ENCODE data around the gene POU2F3.
"Not testable (repeated sequence)": the region's sequence is repeated elsewhere in the genome, so short reads cannot be mapped to it uniquely, and the experiment has no call there.

Gene POU2F3

GRCh38 chr11:120271672-120272071 is 31.7 kb downstream of the POU2F3 start:
- in situ Hi-C loops (cut with HindIII; ENCODE audit: low pct_unique_long_range_greater_than_20kb, low sequenced_read_pairs): no loop called here
- no peak for TF ChIP-seq JUND (IDR thresholded peaks at IDR 0.05; ENCODE audit: low read depth)
- DNase-seq (ENCODE audit: low read depth in 1 of 2, low spot score in 1 of 2): no peak

GRCh38 chr11:120272303-120272702 is 32.4 kb downstream of the POU2F3 start:
- no peak for TF ChIP-seq JUND (IDR thresholded peaks at IDR 0.05; ENCODE audit: low read depth)
- in situ Hi-C loops (cut with HindIII; ENCODE audit: low pct_unique_long_range_greater_than_20kb, low sequenced_read_pairs): no loop called here
- no peak for DNase-seq (ENCODE audit: low read depth in 1 of 2, low spot score in 1 of 2)

GRCh38 chr11:120273432-120273831 is 33.5 kb downstream of the POU2F3 start:
- no peak for TF ChIP-seq JUND (IDR thresholded peaks at IDR 0.05; ENCODE audit: low read depth)
- DNase-seq (ENCODE audit: low read depth in 1 of 2, low spot score in 1 of 2): no peak
- in situ Hi-C loops (cut with HindIII; ENCODE audit: low pct_unique_long_range_greater_than_20kb, low sequenced_read_pairs): no loop called here

GRCh38 chr11:120273956-120274355 is 34.0 kb downstream of the POU2F3 start:
- DNase-seq (ENCODE audit: low read depth in 1 of 2, low spot score in 1 of 2); in situ Hi-C loops (cut with HindIII; ENCODE audit: low pct_unique_long_range_greater_than_20kb, low sequenced_read_pairs): not testable (repeated sequence)

GRCh38 chr11:120279502-120279901 is 39.6 kb downstream of the POU2F3 start:
- DNase-seq (ENCODE audit: low read depth in 1 of 2, low spot score in 1 of 2): peak in 1 of 2 experiments; percentile 60
- TF ChIP-seq JUND (IDR thresholded peaks at IDR 0.05; ENCODE audit: low read depth): no peak
- in situ Hi-C loops (cut with HindIII; ENCODE audit: low pct_unique_long_range_greater_than_20kb, low sequenced_read_pairs): no loop called here

- in situ Hi-C loops (cut with HindIII; ENCODE audit: low pct_unique_long_range_greater_than_20kb, low sequenced_read_pairs): no loop called here
- DNase-seq (ENCODE audit: low read depth in 1 of 2, low spot score in 1 of 2): no peak
- TF ChIP-seq JUND (IDR thresholded peaks at IDR 0.05; ENCODE audit: low read depth): no peak
Measured at GRCh38 chr11:120280600-120281051, 40.7 kb downstream of the POU2F3 start.

GRCh38 chr11:120281143-120281795 is 41.3 kb downstream of the POU2F3 start:
- no peak for DNase-seq (ENCODE audit: low read depth in 1 of 2, low spot score in 1 of 2)
- no peak for TF ChIP-seq JUND (IDR thresholded peaks at IDR 0.05; ENCODE audit: low read depth)
- in situ Hi-C loops (cut with HindIII; ENCODE audit: low pct_unique_long_range_greater_than_20kb, low sequenced_read_pairs): no loop called here

GRCh38 chr11:120283124-120283523 is 43.2 kb downstream of the POU2F3 start:
- in situ Hi-C loops (cut with HindIII; ENCODE audit: low pct_unique_long_range_greater_than_20kb, low sequenced_read_pairs): no loop called here
- no peak for TF ChIP-seq JUND (IDR thresholded peaks at IDR 0.05; ENCODE audit: low read depth)
- DNase-seq (ENCODE audit: low read depth in 1 of 2, low spot score in 1 of 2): no peak

GRCh38 chr11:120284272-120284671 is 44.3 kb downstream of the POU2F3 start:
- peak; percentile 55 to 95 for DNase-seq (ENCODE audit: low read depth in 1 of 2, low spot score in 1 of 2)
- in situ Hi-C loops (cut with HindIII; ENCODE audit: low pct_unique_long_range_greater_than_20kb, low sequenced_read_pairs): no loop called here
- no peak; the same call in 1 of the 2 replicates for TF ChIP-seq JUND (IDR thresholded peaks at IDR 0.05; ENCODE audit: low read depth)

GRCh38 chr11:120285256-120285655 is 45.3 kb downstream of the POU2F3 start:
- in situ Hi-C loops (cut with HindIII; ENCODE audit: low pct_unique_long_range_greater_than_20kb, low sequenced_read_pairs): no loop called here
- DNase-seq (ENCODE audit: low read depth in 1 of 2, low spot score in 1 of 2): no peak
- TF ChIP-seq JUND (IDR thresholded peaks at IDR 0.05; ENCODE audit: low read depth): no peak

GRCh38 chr11:120288021-120288420 is 48.1 kb downstream of the POU2F3 start:
- DNase-seq (ENCODE audit: low read depth in 1 of 2, low spot score in 1 of 2): no peak
- no peak for TF ChIP-seq JUND (IDR thresholded peaks at IDR 0.05; ENCODE audit: low read depth)
- in situ Hi-C loops (cut with HindIII; ENCODE audit: low pct_unique_long_range_greater_than_20kb, low sequenced_read_pairs): no loop called here

- DNase-seq (ENCODE audit: low read depth in 1 of 2, low spot score in 1 of 2): no peak
- in situ Hi-C loops (cut with HindIII; ENCODE audit: low pct_unique_long_range_greater_than_20kb, low sequenced_read_pairs): no loop called here
- TF ChIP-seq JUND (IDR thresholded peaks at IDR 0.05; ENCODE audit: low read depth): no peak
Measured at GRCh38 chr11:120289426-120289825, 49.5 kb downstream of the POU2F3 start.

GRCh38 chr11:120290956-120291355 is 51.0 kb downstream of the POU2F3 start:
- no peak for TF ChIP-seq JUND (IDR thresholded peaks at IDR 0.05; ENCODE audit: low read depth)
- no peak for DNase-seq (ENCODE audit: low read depth in 1 of 2, low spot score in 1 of 2)
- in situ Hi-C loops (cut with HindIII; ENCODE audit: low pct_unique_long_range_greater_than_20kb, low sequenced_read_pairs): no loop called here

Data from T47D (cell line).